Activated naive CD4-positive, alpha-beta T cell treated with Interleukin-2 at 50 U/mL for 16 hours (primary cell): ENCODE data around the gene VPS52.

Experiments
- DNase-seq: peaks from one replicate; pipeline ENCODE4 v3.0.0-alpha.2; 2020

The VPS52 gene

GRCh38 chr6:33271468-33272274 lies at the start of gene VPS52, which contains the start of gene RPS18:
TSS of gene VPS52 (minus strand) at chr6:33271876. CDS start at chr6:33271675, 201 bp downstream.
TSS of gene RPS18 (plus strand) at chr6:33272075. CDS start at chr6:33272120, 45 bp downstream.
- DNase-seq: peak; percentile 91

- no peak for DNase-seq
Measured at GRCh38 chr6:33321227-33321626, 49.6 kb upstream of the VPS52 start.

GRCh38 chr6:33320315-33321181 lies 48.9 kb upstream of the VPS52 start:
- no peak for DNase-seq

- DNase-seq: no peak
Measured at GRCh38 chr6:33319939-33320314, 48.3 kb upstream of the VPS52 start.

- no peak for DNase-seq
Measured at GRCh38 chr6:33318426-33319073, 46.9 kb upstream of the VPS52 start.

- DNase-seq: peak; percentile 96
Measured at GRCh38 chr6:33317669-33318425, 46.2 kb upstream of the VPS52 start, which contains the start of gene ZBTB22. TSS of gene ZBTB22 (minus strand) at chr6:33317744. CDS start at chr6:33316916, 828 bp downstream.

- DNase-seq: no peak
Measured at GRCh38 chr6:33317419-33317668, 45.7 kb upstream of the VPS52 start.

GRCh38 chr6:33316603-33317418 lies 45.1 kb upstream of the VPS52 start:
- DNase-seq: no peak

- no peak for DNase-seq
Measured at GRCh38 chr6:33315793-33316602, 44.3 kb upstream of the VPS52 start.

GRCh38 chr6:33314943-33315792 lies 43.5 kb upstream of the VPS52 start:
- no peak for DNase-seq

- peak; percentile 74 for DNase-seq
Measured at GRCh38 chr6:33314515-33314942, 42.9 kb upstream of the VPS52 start.

- DNase-seq: peak; percentile 86
Measured at GRCh38 chr6:33313709-33314514, 42.2 kb upstream of the VPS52 start, which contains the start of gene TAPBP. TSS of gene TAPBP (minus strand) at chr6:33314078. CDS start at chr6:33314041, 37 bp downstream.

GRCh38 chr6:33313105-33313708 lies 41.5 kb upstream of the VPS52 start:
- peak; percentile 54 for DNase-seq

- peak; percentile 85 for DNase-seq
Measured at GRCh38 chr6:33312361-33313104, 40.9 kb upstream of the VPS52 start.

GRCh38 chr6:33306356-33306755 lies 34.7 kb upstream of the VPS52 start:
- DNase-seq: no peak

- no peak for DNase-seq
Measured at GRCh38 chr6:33305052-33305451, 33.4 kb upstream of the VPS52 start.

GRCh38 chr6:33304216-33304615 lies 32.5 kb upstream of the VPS52 start:
- DNase-seq: no peak

- DNase-seq: no peak
Measured at GRCh38 chr6:33301877-33302276, 30.2 kb upstream of the VPS52 start.
